Stimulated activated CD8-positive, alpha-beta memory T cell treated with anti-CD3 and anti-CD28 coated beads, Interleukin-15, amount 100 ng/mL, for 48 hours (primary cell): ENCODE measurements around the gene RHBG.
"Not testable (repeated sequence)": the region's sequence is repeated elsewhere in the genome, so short reads cannot be mapped to it uniquely, and the experiment has no call there.

Experiments
- DNase-seq, 2 donors: peaks; one replicate each; pipeline ENCODE4 v3.0.0-alpha.2; 2020; ENCODE audit warnings: low read depth in 2 of 2

Gene RHBG

DNA sequence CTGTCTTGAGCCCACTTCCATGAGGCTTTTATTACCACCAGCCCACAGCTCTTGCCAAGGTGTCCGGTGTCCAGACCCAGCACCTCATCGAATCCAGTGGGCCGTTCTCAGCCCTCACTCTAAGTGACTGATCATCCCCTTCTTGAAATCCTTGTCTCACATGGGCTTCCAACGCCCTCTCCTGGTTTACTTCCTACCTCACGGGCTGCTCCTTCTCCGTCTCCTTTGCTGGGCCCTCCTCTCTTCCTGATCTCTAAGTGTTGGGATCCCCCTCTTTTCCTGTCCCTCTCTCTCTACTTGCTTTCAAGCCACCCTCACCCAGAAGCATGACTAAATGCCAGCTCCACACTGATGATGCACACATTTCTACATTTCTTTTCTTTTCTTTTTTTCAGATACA lies 9.0 kb upstream of the RHBG start:
- no peak for DNase-seq

DNA sequence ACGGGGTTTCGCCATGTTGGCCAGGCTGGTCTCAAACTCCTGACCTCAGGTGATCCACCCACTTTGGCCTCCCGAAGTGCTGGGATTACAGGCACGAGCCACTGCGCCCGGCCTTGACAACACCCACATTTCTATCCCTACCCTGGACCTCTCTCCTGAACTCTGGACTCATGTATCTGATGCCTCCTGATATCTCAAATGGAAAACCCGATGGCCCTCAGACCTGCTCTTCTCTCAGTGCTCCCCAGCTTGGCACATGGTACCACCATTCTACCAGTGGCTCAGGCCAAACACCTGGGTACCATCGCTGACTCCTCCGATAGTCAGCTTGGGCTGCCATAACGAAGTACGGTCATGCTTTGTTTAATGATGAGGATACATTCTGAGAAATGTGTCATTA lies 8.5 kb upstream of the RHBG start:
- DNase-seq: no peak

DNA sequence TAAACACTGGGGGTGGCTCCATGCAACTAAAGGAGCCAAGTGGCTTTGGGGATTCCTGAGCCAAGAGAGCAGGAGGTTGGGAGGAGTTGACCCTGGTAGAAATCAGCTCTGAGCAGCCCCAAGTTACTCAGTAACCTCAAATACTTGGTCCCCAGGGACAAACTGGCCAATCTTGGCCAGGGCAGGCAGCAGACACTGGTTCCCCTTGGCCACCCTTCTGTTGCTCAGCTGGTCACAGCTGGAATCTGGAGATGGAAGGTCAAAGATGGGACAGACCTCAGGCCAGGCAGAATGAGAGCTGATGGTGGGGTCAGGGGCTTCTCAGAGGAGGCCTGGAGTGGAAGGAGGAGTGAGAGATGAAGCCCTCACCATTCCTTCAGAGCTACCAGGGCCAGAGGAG lies 3.3 kb upstream of the RHBG start:
- DNase-seq: no peak

DNA sequence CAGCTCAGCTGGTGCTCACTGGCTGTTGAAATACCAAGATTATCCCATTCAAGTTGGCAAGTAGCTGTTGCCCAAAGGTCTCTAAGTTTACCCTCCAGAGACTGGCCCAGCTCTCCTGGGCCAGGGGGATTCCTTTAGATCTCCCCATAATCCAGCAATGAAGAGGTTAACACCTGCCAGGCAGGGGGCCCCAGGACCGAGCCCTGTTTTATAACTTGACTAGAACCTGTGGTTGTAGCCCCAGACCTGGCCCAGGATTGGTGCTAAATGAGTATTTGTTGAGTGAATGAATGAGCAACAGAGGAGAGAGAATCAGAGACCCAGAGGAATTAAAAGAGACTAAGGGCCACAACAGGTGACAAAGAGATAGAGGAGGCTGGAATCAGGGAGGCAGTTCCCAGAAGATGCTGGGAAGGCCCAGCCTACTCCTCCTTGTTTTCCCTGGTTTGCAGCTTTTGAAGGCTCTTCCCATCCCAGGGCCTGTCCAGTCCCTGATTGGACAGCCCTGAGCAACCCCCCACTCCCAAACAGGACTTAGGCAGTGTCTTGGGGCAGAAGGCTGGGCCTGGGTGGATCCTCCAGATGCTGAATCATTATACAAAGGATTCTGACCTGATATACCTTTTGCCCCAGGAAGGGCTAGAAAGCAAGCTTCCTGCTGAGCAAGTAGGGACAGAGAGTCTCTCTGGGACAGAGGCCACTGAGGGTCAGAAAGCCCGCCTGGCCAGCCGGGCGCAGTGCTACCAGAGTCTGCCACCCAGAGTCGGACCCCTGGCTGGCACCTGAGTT lies 2.4 kb upstream of the RHBG start:
- no peak for DNase-seq

DNA sequence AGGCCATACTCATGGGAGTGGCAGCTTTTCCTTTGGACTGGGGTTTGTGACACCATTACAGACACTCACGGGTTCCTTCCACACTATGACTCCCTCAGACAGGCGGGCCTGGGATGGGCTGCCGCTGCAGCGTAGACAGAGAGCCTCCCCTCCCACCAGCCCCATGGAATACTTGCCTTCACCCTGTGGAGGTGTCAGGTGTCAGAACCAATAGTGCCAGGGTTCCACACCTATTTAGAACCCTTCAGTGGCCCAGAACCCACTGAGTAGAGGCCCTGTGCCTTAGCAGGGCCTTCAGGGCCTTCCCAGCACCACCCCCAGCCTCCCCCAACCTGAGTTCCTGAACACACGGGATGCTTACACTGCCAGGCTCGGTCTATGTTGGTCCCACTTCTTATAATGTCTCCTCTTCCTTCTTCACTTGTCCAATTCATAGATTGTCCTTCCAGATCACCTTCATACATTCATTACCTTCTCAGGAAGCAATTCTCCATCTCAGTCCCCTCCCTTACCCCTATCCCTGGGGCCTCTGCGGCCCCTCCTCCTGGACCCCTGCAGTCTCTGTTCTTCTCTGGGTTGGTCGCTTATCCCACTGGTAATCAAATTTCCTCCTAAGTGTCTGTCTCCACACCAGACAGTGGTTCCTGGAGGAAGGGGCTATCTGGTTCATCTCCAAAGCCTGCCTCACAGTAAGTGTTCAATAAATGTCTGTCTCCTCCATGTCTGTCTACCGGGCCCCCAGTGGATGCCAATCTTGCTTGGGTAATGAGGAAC lies 1.4 kb upstream of the RHBG start:
- DNase-seq: no peak

DNA sequence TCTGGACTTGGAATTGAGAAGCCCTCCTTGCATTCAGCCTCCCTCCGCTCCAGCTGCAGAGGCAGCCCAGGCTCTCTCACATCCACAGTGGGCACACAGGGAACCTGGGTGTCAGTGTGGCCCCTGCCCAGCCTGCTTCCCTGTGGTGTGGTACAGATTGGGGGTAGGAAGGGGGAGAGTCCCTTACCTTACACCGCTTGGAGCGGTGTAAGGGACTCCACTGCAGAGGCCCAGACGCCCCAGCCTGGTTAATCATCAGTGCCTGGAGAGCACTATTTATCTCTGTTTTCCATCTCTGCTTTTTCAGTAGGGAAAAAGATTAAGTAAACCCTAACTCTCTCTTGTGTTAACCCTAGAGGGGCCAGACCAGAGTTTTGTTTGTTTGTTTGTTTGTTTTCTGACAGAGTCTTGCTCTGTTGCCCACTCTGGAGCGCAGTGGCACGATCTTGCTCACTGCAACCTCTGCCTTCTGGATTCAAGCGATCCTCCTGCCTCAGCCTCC lies 803 bp upstream of the RHBG start:
- DNase-seq: no peak

DNA sequence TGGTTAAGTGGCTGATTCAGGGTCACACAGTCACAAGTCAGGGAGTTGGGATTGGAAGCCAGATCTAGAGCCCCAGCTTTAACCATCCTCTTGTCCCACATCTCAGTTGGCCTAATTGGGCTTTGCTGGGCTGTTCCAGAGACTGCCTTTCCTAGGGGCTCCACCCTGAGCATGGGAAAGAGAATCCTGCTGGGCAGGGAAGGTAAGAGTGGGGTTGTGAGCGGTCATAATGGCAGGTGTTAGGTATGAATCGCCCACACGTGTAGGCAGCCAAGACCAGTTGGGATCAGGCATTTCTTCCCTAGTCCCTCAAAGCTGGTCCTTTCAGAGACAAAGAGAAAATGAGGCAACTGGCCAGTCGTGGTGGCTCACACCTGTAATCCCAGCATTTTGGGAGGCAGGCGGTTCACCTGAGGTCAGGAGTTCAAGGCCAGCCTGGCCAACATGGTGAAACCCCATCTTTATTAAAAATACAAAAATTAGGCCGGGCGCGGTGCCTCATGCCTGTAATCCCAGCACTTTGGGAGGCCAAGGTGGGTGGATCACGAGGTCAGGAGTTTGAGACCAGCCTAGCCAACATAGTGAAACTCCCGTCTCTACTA lies 775 bp downstream of the RHBG start:
- not testable (repeated sequence) for DNase-seq

DNA sequence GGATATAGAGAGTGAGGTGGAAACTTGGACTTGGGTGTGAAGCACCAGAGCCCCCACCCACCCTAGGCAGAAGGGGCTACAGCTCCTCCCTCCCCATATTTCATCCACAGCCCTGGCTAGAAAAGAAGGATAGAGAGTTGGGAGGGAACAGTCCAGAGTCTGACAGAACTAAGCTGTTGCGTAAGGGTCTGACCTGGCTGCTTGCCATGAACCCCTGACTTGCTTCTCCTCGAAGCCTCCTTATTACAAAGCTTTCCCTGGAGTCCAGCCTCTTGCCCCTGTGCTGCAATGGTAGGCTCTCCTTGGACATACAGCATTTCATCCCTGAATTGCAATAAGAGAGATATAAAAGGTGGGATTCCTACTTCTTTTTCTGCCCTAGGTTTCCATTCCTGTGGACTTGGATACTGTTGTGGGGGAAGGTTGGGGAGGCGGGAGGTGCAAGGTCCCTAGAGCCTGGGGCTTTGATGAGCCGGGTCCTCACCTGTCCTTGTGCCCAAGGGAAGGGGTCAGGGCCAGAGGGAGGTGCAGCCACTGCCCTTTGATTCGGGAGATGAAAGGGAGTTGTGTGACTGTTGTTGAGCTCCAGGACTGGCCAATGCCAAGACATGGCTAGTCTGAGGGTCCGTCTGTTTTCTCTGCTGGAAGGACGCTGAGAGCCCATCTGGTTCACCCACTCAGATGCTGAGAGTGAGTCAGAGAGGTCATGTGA lies 2.7 kb downstream of the RHBG start:
- DNase-seq: no peak

DNA sequence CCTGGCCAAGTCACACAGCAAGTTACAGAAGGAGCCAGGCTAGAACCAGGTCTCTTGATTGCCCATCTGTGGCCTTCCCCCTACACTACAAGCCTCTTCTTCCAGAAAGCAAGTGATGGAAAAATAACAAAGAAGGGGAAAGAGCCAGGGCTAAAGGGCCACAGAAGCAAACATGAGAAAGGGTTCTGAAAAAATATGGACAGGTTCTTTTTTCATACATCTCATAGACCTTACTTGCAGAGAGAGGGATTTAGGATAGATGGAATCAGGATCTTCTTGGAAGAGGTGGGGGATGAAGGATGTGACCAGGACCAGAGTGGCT lies 3.2 kb downstream of the RHBG start:
- no peak for DNase-seq

DNA sequence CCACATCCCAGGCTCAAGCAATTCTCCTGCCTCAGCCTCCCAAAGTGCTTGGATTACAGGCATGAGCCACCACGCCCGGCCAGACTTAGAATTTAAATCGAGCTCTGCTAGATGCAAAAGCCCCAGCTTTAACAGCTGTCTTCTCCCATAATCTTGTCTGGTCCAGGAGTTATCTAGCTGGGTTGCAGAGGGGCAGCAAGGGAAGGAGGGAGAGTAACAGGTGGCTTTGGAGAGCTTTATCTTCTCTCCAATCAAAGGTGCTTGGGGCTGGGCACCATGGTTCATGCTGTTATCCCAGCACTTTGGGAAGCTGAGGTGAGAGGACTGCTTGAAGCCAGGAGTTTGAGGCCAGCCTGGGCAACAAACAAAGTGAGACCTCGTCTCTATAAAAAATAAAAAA lies 3.9 kb downstream of the RHBG start:
- DNase-seq: no peak

DNA sequence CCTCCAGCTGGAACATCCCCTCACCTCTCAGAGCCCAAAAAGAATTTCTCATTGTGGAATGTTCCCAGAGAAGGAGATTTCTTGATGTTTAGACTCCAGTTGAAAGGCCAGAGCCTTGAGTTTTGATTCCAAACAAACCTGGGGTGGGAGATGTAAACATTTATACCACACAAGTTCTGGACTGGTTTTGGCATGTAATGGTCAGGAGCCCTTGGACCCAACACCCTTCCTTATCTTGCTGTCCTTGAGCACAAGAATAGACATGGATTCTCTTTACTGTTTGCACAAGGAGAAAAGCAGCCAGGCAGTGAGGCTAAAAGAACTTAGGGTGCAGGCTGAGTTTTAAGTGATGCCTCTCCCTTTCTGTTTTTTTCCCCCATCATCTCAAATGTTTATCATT lies 4.5 kb downstream of the RHBG start:
- no peak for DNase-seq

DNA sequence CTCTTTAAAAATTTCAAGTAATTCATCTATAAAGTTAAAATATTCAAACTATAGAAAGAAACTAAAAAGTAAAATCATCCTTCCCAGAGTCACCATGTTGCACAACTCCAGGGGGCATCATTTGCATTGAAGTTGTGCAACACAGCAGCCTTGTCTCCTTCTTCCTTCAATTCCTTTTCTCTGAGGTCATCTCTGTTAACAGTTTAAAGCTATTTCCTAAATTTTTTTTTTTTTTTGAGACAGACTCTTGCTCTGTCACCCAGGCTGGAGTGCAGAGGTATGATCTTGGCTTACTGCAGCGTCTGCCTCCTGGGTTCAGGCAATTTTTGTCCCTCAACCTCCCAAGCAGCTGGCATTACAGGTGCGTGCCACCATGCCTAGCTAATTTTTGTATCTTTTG lies 7.1 kb downstream of the RHBG start:
- DNase-seq: no peak

DNA sequence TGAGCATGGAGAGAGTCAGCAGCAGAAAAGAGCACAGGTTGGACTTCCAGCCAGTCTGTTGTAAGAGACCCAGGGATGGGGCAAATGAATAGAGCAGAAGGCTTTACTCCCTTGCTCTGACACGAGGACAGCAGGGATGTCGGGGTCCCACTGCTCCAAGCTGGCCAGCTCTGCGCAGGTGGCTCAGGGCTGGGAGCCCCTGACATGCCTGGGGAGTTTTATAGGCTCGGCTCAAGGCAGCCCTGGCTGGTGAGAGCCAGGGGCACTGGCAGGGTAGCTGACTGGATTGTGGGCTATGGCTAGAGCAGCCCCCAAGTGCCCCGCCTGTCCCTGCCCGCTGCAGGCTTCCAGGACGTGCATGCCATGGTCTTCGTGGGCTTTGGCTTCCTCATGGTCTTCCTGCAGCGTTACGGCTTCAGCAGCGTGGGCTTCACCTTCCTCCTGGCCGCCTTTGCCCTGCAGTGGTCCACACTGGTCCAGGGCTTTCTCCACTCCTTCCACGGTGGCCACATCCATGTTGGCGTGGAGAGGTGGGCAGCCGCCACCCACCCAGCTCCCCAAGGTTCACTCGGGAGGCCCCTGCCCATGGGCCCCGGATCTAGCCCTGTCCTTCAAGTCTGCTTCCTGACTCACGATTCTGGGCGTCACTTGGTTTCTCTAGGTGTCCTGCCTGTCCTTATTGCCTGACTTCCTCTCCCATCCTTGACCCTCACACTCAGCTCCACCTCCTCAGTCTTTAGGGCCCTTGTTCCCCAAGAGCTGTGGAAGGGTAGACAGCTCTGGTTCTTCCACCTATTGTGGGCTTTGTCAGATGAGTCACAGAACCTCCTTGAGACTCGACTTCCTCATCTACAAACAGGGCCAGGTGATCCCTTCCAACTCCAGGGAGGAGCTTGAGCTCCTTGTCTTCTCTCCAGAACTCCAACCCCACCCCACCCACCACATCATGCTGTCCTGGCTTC lies 8.2 kb downstream of the RHBG start:
- DNase-seq: no peak

DNA sequence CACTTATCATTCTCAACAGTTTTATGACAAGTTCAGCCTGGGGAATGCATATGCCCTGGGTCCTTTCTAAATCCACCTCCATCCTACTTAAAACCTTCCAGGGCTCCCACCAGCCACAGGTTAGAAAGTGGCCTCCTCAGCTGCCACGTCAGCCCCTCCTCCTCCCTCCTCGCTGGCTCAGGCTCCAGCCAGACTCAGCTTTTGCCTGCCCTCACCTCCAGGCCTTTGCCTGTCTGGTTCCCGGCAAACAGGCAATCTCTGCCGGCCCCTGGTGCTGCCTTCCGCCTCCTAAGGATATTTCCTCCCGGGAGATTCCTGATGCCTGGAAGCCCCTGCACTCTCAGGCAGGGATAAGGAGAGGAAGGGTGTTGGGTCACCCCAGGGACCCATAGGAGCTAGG lies 9.5 kb downstream of the RHBG start:
- no peak for DNase-seq

DNA sequence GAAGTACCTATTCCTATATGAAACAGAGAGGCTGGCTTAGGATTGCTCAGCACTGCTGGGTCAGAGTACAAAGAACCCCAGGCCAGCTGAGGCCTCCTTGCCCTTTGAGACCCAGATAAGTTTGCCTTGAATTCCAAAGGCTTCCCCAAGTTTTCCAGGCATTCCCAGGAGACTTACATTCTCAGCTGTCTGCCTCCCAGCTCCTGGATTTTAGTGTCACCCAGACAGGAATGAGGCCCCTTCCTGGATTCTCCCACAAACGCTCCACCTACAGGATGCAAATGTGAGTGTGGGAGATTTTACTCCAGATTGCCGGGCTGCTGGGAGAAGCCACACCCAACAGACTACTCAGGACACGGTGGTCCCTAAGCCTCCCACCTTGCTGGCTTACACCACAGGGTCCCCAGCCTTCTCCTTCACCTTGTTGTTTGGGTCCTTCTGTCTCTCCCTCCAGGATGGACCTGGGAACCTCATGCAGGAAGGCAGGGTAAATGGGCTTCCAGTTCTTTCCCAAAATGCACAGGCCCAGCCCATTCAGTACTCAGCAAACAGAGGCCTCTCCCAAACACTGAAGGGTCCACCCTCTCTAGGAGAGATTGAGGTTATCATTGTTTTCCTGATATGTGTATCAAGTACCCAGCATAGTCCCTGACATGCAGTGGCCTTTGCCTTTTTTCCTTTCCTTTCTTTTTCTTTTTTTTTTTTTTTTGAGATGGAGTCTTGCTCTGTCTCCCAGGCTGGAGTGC lies 10.6 kb downstream of the RHBG start:
- no peak for DNase-seq

DNA sequence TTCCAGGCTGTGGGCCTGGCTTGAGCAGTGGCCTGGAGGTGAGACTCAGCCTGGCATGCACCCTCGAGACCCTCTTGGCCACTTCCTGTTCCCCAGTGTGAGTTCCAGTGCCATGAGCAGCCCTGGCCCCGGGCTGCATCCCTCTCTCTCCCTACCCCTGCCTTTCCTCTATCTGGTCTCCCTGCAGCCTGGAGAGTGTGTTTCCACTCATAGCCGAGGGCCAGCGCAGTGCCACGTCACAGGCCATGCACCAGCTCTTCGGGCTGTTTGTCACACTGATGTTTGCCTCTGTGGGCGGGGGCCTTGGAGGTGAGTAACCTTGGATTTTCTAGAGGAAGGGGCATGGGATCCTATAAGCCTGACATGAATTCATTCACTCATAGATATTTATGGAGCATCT lies 13.6 kb downstream of the RHBG start:
- no peak for DNase-seq

DNA sequence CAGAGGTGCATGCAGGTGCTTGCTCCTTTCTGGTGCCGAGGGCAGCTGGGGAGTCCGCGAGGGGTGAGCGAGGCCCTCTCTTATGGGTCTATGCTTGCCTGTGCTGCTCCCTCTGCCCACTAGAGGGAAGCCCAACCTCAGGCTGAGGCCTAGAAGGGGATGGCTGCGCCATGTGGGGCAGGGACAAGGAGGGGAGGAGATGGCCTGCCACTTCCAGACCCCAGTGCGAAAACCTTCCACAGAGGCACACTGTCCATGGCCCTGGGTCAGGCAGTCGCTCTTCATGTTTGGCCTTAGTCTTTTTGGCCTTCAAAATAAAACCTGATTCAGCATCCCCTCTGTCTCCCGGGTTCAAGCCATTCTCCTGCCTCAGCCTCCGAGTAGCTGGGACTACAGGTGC lies 14.0 kb downstream of the RHBG start:
- peak; percentile 40 to 45 for DNase-seq

DNA sequence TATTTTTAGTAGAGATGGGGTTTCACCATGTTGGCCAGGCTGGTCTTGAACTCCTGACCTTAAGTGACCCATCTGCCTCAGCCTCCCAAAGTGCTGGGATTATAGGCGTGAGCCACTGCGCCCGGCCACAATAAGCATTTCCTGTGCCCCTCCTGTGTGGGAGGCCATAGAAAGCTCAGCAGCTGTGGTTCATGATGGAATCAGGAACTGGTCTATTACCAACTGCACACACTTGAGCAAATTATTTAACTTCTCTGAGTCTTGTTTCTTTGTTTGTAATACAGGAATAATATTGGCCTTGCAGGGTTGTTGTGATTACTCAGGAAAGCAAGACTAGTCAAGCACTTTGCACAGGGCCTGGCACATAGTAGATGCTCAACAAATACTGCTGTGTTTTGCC lies 15.0 kb downstream of the RHBG start:
- no peak for DNase-seq

DNA sequence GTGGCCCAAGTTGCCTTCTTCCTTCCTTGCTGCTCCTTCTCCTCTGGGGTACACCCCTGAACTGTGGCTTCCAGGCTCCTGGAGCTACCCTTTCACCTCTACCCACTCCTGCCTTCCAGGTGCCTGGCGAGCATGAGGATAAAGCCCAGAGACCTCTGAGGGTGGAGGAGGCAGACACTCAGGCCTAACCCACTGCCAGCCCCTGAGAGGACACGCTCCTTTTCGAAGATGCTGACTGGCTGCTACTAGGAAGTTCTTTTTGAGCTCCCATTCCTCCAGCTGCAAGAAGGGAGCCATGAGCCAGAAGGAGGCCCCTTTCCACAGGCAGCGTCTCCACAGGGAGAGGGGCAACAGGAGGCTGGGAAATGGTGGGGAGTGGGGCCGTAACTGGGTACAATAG lies 15.6 kb downstream of the RHBG start:
- DNase-seq: no peak

DNA sequence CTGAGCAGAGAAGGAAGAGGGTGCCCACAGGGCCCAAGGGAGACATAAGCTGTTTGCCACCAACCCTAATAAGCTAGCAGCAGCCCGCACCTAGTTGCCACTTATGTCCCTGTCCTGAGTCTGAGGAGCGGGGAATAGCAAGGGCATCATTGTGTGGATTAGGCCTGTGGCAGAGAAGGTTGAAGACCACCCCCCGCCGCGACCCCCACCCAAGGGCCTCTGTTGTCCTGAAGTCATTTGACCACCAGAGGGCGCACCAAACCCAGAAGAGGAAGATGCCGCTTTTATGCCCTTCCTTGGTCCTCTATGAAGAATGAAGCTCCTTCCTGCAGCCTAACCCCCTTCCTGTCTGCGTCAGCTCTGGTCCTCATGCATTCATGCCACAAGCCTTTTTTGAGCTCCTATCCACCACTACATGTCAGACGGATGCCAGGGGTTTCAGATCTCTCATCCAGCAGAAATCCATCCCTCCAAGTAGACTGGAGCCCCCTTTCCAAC lies 16.6 kb downstream of the RHBG start:
- peak; percentile 42 to 44 for DNase-seq
